B cell (primary cell): ENCODE data around the gene DCLK1.

Source experiments
- EZH2 ChIP-seq: IDR thresholded peaks from 2 replicates; pipeline ENCODE4 v1.6.1; 2012; ENCODE audit warnings: borderline replicate concordance, low read depth, mild to moderate bottlenecking, moderate library complexity, low read length; ENCODE audit not compliant: insufficient read depth, poor library complexity, severe bottlenecking
- TF ChIP-seq, protein P1 (sequence below): fragments of 200-600 bp; IDR thresholded peaks from one replicate; pipeline ENCODE4 v1.8.0; 2022; ENCODE audit warnings: antibody characterized with exemption, mild to moderate bottlenecking

DNA sequence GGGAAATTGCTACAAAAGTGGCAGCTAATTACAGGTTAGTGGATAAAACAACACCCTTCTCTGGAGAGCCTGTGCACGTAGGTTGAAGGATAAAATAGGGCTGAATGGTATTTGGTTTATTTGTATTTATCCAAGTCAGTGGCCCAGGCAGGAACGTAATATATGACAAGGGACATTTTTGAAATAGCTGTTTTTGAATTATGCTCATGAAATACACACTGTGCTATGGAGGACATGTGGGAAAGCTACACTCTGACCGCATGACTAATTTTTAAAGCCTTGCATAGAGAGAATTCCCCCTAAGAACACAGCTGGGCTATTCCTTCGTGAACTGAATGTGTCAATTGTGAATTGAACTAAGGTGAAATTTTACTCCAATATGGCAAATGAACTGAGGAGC lies 362.6 kb downstream of the DCLK1 start:
- TF ChIP-seq, protein P1, sequence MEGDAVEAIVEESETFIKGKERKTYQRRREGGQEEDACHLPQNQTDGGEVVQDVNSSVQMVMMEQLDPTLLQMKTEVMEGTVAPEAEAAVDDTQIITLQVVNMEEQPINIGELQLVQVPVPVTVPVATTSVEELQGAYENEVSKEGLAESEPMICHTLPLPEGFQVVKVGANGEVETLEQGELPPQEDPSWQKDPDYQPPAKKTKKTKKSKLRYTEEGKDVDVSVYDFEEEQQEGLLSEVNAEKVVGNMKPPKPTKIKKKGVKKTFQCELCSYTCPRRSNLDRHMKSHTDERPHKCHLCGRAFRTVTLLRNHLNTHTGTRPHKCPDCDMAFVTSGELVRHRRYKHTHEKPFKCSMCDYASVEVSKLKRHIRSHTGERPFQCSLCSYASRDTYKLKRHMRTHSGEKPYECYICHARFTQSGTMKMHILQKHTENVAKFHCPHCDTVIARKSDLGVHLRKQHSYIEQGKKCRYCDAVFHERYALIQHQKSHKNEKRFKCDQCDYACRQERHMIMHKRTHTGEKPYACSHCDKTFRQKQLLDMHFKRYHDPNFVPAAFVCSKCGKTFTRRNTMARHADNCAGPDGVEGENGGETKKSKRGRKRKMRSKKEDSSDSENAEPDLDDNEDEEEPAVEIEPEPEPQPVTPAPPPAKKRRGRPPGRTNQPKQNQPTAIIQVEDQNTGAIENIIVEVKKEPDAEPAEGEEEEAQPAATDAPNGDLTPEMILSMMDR, result no peak
- TF ChIP-seq EZH2, result no peak
